Bronchial epithelial cell (primary cell): Measurements from ENCODE around the gene CNTN5. TPM values are rescaled to one million over a fixed set of nuclear protein-coding genes. Genes with fewer than 3 reads are reported as not detected.

ENCODE experiments used
- DNase-seq: peaks from one replicate; pipeline ENCODE4 v3.0.0-alpha.2; 2010; ENCODE audit warnings: low read depth
- FAIRE-seq: peaks from 2 replicates; lab custom pipeline; 2011; peaks lifted over from hg19 to GRCh38; lab: Jason Lieb, UNC
- H3K27me3 ChIP-seq: 2 replicates; pipeline ENCODE4 v1.5.1; 2011; ENCODE audit warnings: low read length; ENCODE audit not compliant: control insufficient read depth, insufficient read depth
- H3K36me3 ChIP-seq: 2 replicates; pipeline ENCODE4 v1.5.1; 2011; ENCODE audit warnings: low read length; ENCODE audit not compliant: control insufficient read depth, insufficient read depth
- H3K4me3 ChIP-seq: 2 replicates; pipeline ENCODE4 v1.5.1; 2011; ENCODE audit warnings: mild to moderate bottlenecking, low read depth, low read length, control low read depth
- CTCF ChIP-seq: IDR thresholded peaks from 2 replicates; pipeline ENCODE4 v1.5.1; 2011; ENCODE audit warnings: mild to moderate bottlenecking, moderate library complexity, low read length, control low read depth, inconsistent platforms; ENCODE audit not compliant: insufficient read depth, severe bottlenecking
- total RNA-seq: library from RNA; depleted of rRNA; stranded (reverse); fragments of >200 nt; gene quantifications from 2 replicates; pipeline ENCODE4 v1.2.1, GENCODE V29; 2014

CNTN5 gene
- total RNA-seq, 1 donor from 2014 or later, result not detected

GRCh38 chr11:99208813-99209212 is 188.1 kb downstream of the CNTN5 start:
- FAIRE-seq (no peak), DNase-seq (no peak)
- no peaks in the 10 kb centered on the region for H3K27me3 ChIP-seq
- no peaks in the 10 kb centered on the region for H3K36me3 ChIP-seq
- no peak for TF ChIP-seq CTCF
- H3K4me3 ChIP-seq, result no peak overlapping the region

- no peaks in the 10 kb centered on the region for H3K27me3 ChIP-seq
- no peak for FAIRE-seq
- no peaks in the 10 kb centered on the region for H3K36me3 ChIP-seq
- no peak for TF ChIP-seq CTCF
- no peak overlapping the region for H3K4me3 ChIP-seq
- no peak for DNase-seq
Observed at GRCh38 chr11:99229544-99229943, 208.8 kb downstream of the CNTN5 start.

DNA sequence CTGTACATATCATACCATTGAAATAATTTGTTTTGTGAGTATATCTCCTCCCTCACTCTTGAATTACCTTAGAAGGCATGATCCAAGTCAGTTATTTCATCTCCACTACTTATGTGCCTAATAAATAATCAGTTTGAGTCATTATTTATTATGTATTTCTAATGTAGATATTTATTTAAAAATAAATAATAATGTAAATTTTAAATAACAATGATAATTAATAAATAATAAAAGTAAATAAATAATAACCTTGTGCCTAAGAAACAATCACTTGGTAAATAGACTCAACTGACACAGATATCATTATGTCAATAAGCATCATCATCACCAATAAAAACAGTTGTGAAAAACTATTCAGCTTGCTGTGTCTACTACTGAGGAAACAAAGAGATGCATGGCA is 213.8 kb downstream of the CNTN5 start:
- Histone ChIP-seq H3K27me3 (no peaks in the 10 kb centered on the region), H3K4me3 (no peak overlapping the region), H3K36me3 (no peaks in the 10 kb centered on the region)
- TF ChIP-seq CTCF, result no peak
- DNase-seq (no peak), FAIRE-seq (no peak)

GRCh38 chr11:99238401-99238800 is 217.7 kb downstream of the CNTN5 start:
- H3K36me3 ChIP-seq, result no peaks in the 10 kb centered on the region
- DNase-seq (no peak), FAIRE-seq (no peak)
- H3K4me3 ChIP-seq, result no peak overlapping the region
- TF ChIP-seq CTCF, result no peak
- no peaks in the 10 kb centered on the region for H3K27me3 ChIP-seq

- FAIRE-seq (no peak), DNase-seq (no peak)
- TF ChIP-seq CTCF, result no peak
- no peaks in the 10 kb centered on the region for H3K36me3 ChIP-seq
- H3K27me3 ChIP-seq, result no peaks in the 10 kb centered on the region
- H3K4me3 ChIP-seq, result no peak overlapping the region
Observed at GRCh38 chr11:99240192-99241030, 219.7 kb downstream of the CNTN5 start.
